Erythroblast (primary cell): Measurements from ENCODE around the gene TRAFD1.

Experiments
- GATA1 ChIP-seq: IDR thresholded peaks from 2 replicates; pipeline ENCODE4 v1.6.1; 2011; ENCODE audit warnings: low read depth, mild to moderate bottlenecking, control low read depth, low read length, moderate library complexity
- POLR2A ChIP-seq: IDR thresholded peaks from 2 replicates; pipeline ENCODE4 v1.6.1; 2011; ENCODE audit warnings: mild to moderate bottlenecking, low read length

GRCh38 chr12:112191840-112192321 lies 66.5 kb downstream of the TRAFD1 start:
- TF ChIP-seq POLR2A, result no peak
- TF ChIP-seq GATA1, result no peak
